Suprapubic skin (tissue), 3 donors: ENCODE data around the gene ACSM2B.

Experiments
- CTCF ChIP-seq, 2 donors: fragments of 200-600 bp in 1 of 2; fragments of 450-650 bp in 1 of 2; sonication (generic) in 1 of 2; IDR thresholded peaks; one replicate each; pipeline ENCODE4 v1.5.1; 2016 to 2019; ENCODE audit warnings: antibody characterized with exemption in 2 of 2, mild to moderate bottlenecking in 1 of 2, moderate library complexity in 1 of 2
- POLR2A ChIP-seq, 2 donors: fragments of 450-650 bp; IDR thresholded peaks; one replicate each; pipeline ENCODE4 v1.6.1; 2017; ENCODE audit warnings: antibody characterized with exemption in 2 of 2, mild to moderate bottlenecking in 2 of 2, moderate library complexity in 2 of 2

GRCh38 chr16:20611350-20611902, 35.3 kb upstream of the ACSM2B start:
- TF ChIP-seq CTCF (IDR thresholded peaks at IDR 0.05) (no peak), POLR2A (IDR thresholded peaks at IDR 0.05) (no peak)
